ENCODE results near the gene PLEKHF1.

Gene PLEKHF1

DNA sequence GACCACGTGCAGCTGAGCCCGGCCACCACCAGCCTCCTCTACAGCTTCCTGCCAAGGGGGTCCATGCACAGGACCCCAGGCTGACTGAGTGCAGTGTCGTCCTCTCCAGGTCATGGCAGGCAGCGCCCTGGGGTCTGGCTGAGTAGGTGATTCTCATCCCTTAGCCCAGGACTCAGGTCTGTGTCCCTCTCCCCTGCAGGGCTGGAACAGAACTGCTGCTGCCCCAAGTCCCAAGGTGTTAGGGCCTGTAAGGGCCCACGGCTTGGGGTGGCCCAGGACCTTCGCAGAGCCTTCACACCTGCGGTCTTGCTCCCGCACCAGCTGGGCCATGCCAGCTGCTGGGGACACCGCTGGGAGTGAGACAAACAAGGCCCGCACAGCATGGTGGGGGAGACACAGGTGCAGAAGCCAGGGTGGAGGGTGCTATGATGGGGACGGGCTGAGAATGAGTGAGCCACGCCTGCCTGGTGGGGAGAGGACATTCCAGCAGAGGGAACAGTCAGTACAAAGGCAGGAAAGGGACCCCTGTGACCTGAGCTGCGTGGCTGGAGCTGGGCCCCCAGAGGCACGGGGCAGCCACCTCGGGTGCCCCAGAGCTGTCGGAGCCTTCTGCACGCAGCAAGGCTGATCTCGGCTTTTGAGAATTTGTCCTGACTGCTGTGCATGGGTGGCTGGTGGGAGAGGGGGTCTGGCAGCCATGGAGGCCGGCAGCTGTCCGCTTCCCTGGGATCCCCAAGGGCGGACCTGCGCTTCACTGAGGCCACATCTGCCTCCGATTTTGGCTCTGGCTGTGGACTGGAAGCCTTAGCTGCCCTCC, 11.9 kb downstream of the PLEKHF1 start:
- no peak overlapping the region for H2AFZ ChIP-seq (ENCODE audit: low read depth, low read length)
- H2BK12ac ChIP-seq (ENCODE audit: low read length in 2 of 2): no peak overlapping the region
- no peak overlapping the region for H4K91ac ChIP-seq (ENCODE audit: low read length)
- H3K9ac ChIP-seq (ENCODE audit: low read length): no peak overlapping the region
- H3K4me3 ChIP-seq (ENCODE audit: insufficient read depth in 1 of 2, low read depth in 1 of 2, low read length in 2 of 2): no peak overlapping the region
- no peak overlapping the region for H2BK5ac ChIP-seq (ENCODE audit: low read depth, low read length, poor library complexity, severe bottlenecking)
- H3K4me2 ChIP-seq (ENCODE audit: low read length, poor library complexity, severe bottlenecking): no peak overlapping the region
- DNase-seq: no peak
- no peaks in the 10 kb centered on the region for H3K27me3 ChIP-seq (ENCODE audit: control insufficient read depth in 1 of 2, insufficient read depth in 1 of 2, low read length in 2 of 2)
- no peak overlapping the region for H3K4ac ChIP-seq (ENCODE audit: low read depth in 1 of 2, low read length in 2 of 2)
- H2BK120ac ChIP-seq (ENCODE audit: low read depth, low read length): no peak overlapping the region
- H3K36me3 ChIP-seq (ENCODE audit: control insufficient read depth in 1 of 2, insufficient read depth in 2 of 2, low read depth in 1 of 2, low read length in 2 of 2): peaks cover 42 to 46% of the 10 kb centered on the region in 2 experiments
- H3K27ac ChIP-seq (ENCODE audit: low read length, poor library complexity, severe bottlenecking): no peak overlapping the region
- peaks cover 17% of the 10 kb centered on the region for H3K79me1 ChIP-seq (replicated peaks; ENCODE audit: low read length, poor library complexity, severe bottlenecking)
- no peak overlapping the region for H3K14ac ChIP-seq (ENCODE audit: low read length in 2 of 2)
- peaks cover 5% of the 10 kb centered on the region for H3K4me1 ChIP-seq (ENCODE audit: control insufficient read depth, insufficient read depth, low read depth, low read length)
- H4K8ac ChIP-seq (ENCODE audit: low read length): no peak overlapping the region
- H3K9me3 ChIP-seq (ENCODE audit: control insufficient read depth, low read length): no peaks in the 10 kb centered on the region
- H3K18ac ChIP-seq (ENCODE audit: low read depth in 1 of 2, low read length in 2 of 2): no peak overlapping the region
- 91% methylated on average over 22 of the region's 23 CpGs for WGBS
- no peak overlapping the region for H2BK15ac ChIP-seq (ENCODE audit: low read depth, poor library complexity, severe bottlenecking)
- H2AK5ac ChIP-seq (ENCODE audit: low read length, severe bottlenecking): no peak overlapping the region
- H3K23ac ChIP-seq (ENCODE audit: low read length in 2 of 2): no peak overlapping the region

- 73% methylated on average over 19 of the region's 20 CpGs for WGBS
Observed at GRCh38 chr19:29678484-29679106, 13.3 kb downstream of the PLEKHF1 start.

DNA sequence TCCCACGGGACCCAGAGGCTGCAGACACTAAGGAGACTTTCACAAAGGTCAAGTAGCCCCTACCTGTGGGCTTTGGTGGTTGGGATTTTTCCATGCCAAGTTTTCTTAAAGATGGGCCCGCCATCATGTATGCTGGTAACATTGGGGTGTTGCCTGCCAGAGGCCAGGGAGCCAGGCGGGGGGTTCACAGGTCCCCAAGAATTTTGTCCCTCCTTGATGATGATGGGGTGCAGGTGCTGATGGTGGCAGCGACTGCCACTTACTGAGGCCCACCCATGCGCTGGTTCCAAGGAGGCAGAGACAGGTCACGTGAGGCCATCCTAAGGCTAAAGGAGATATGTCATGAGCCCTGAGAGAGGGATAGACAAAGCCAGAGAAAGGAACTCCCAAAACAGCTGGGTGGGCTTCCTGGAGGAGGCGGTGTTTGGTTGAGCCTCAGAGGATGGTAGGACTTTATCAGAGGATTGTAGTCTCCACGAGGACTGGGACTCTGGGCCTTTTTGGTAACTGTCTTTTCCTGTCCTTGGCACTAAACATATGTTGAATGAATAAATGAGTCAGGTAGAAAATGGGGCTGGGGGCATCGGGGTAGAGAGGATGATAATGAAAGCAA, 14.4 kb downstream of the PLEKHF1 start:
- no peak overlapping the region for H3K18ac ChIP-seq (ENCODE audit: low read depth in 1 of 2, low read length in 2 of 2)
- WGBS: 94% methylated on average over 9 of the region's 9 CpGs
- no peak overlapping the region for H2AFZ ChIP-seq (ENCODE audit: low read depth, low read length)
- H3K36me3 ChIP-seq (ENCODE audit: control insufficient read depth in 1 of 2, insufficient read depth in 2 of 2, low read depth in 1 of 2, low read length in 2 of 2): peaks cover 29 to 33% of the 10 kb centered on the region in 2 experiments
- no peak overlapping the region for H2BK5ac ChIP-seq (ENCODE audit: low read depth, low read length, poor library complexity, severe bottlenecking)
- H4K8ac ChIP-seq (ENCODE audit: low read length): no peak overlapping the region
- H3K14ac ChIP-seq (ENCODE audit: low read length in 2 of 2): no peak overlapping the region
- peaks cover 0 to 4% of the 10 kb centered on the region in 2 experiments for H3K27me3 ChIP-seq (ENCODE audit: control insufficient read depth in 1 of 2, insufficient read depth in 1 of 2, low read length in 2 of 2)
- no peak for DNase-seq
- no peak overlapping the region for H3K4ac ChIP-seq (ENCODE audit: low read depth in 1 of 2, low read length in 2 of 2)
- H3K4me2 ChIP-seq (ENCODE audit: low read length, poor library complexity, severe bottlenecking): no peak overlapping the region
- H3K9ac ChIP-seq (ENCODE audit: low read length): no peak overlapping the region
- H3K9me3 ChIP-seq (ENCODE audit: control insufficient read depth, low read length): no peaks in the 10 kb centered on the region
- H2AK5ac ChIP-seq (ENCODE audit: low read length, severe bottlenecking): no peak overlapping the region
- H3K4me1 ChIP-seq (ENCODE audit: control insufficient read depth, insufficient read depth, low read depth, low read length): peaks cover 1% of the 10 kb centered on the region
- no peak overlapping the region for H2BK15ac ChIP-seq (ENCODE audit: low read depth, poor library complexity, severe bottlenecking)
- no peak overlapping the region for H2BK120ac ChIP-seq (ENCODE audit: low read depth, low read length)
- H4K91ac ChIP-seq (ENCODE audit: low read length): no peak overlapping the region
- no peak overlapping the region for H3K4me3 ChIP-seq (ENCODE audit: insufficient read depth in 1 of 2, low read depth in 1 of 2, low read length in 2 of 2)
- H3K23ac ChIP-seq (ENCODE audit: low read length in 2 of 2): no peak overlapping the region
- H3K27ac ChIP-seq (ENCODE audit: low read length, poor library complexity, severe bottlenecking): no peak overlapping the region
- no peak overlapping the region for H2BK12ac ChIP-seq (ENCODE audit: low read length in 2 of 2)
- H3K79me1 ChIP-seq (replicated peaks; ENCODE audit: low read length, poor library complexity, severe bottlenecking): no peaks in the 10 kb centered on the region

More at GRCh38 chr19:29678484-29679106, 13.3 kb downstream of the PLEKHF1 start:
- H3K4me2 ChIP-seq (ENCODE audit: low read length, poor library complexity, severe bottlenecking): no peak overlapping the region
- peaks cover 5% of the 10 kb centered on the region for H3K79me1 ChIP-seq (replicated peaks; ENCODE audit: low read length, poor library complexity, severe bottlenecking)
- H3K36me3 ChIP-seq (ENCODE audit: control insufficient read depth in 1 of 2, insufficient read depth in 2 of 2, low read depth in 1 of 2, low read length in 2 of 2): peaks cover 40 to 44% of the 10 kb centered on the region in 2 experiments
- no peak overlapping the region for H2AK5ac ChIP-seq (ENCODE audit: low read length, severe bottlenecking)
- no peak overlapping the region for H3K27ac ChIP-seq (ENCODE audit: low read length, poor library complexity, severe bottlenecking)
- H2BK15ac ChIP-seq (ENCODE audit: low read depth, poor library complexity, severe bottlenecking): no peak overlapping the region
- no peak overlapping the region for H2BK120ac ChIP-seq (ENCODE audit: low read depth, low read length)
- no peak overlapping the region for H3K23ac ChIP-seq (ENCODE audit: low read length in 2 of 2)
- no peaks in the 10 kb centered on the region for H3K9me3 ChIP-seq (ENCODE audit: control insufficient read depth, low read length)
- H3K4me3 ChIP-seq (ENCODE audit: insufficient read depth in 1 of 2, low read depth in 1 of 2, low read length in 2 of 2): no peak overlapping the region
- no peak for DNase-seq
- peaks cover 0 to 4% of the 10 kb centered on the region in 2 experiments for H3K27me3 ChIP-seq (ENCODE audit: control insufficient read depth in 1 of 2, insufficient read depth in 1 of 2, low read length in 2 of 2)
- H3K4me1 ChIP-seq (ENCODE audit: control insufficient read depth, insufficient read depth, low read depth, low read length): peaks cover 3% of the 10 kb centered on the region
- H2BK5ac ChIP-seq (ENCODE audit: low read depth, low read length, poor library complexity, severe bottlenecking): no peak overlapping the region
- no peak overlapping the region for H2AFZ ChIP-seq (ENCODE audit: low read depth, low read length)
- peak overlapping the region in 1 of 2 experiments; percentile 15 for H3K14ac ChIP-seq (ENCODE audit: low read length in 2 of 2)
- no peak overlapping the region for H2BK12ac ChIP-seq (ENCODE audit: low read length in 2 of 2)
- H3K4ac ChIP-seq (ENCODE audit: low read depth in 1 of 2, low read length in 2 of 2): peak overlapping the region in 1 of 2 experiments; percentile 24
- H4K91ac ChIP-seq (ENCODE audit: low read length): no peak overlapping the region
- no peak overlapping the region for H3K18ac ChIP-seq (ENCODE audit: low read depth in 1 of 2, low read length in 2 of 2)
- H4K8ac ChIP-seq (ENCODE audit: low read length): peak overlapping the region; percentile 4
- peak overlapping the region; percentile 35 for H3K9ac ChIP-seq (ENCODE audit: low read length)

- H3K23ac ChIP-seq (ENCODE audit: low read length in 2 of 2): no peak overlapping the region
- H3K27me3 ChIP-seq (ENCODE audit: control insufficient read depth in 1 of 2, insufficient read depth in 1 of 2, low read length in 2 of 2): peaks cover 0 to 4% of the 10 kb centered on the region in 2 experiments
- no peak overlapping the region for H2AK5ac ChIP-seq (ENCODE audit: low read length, severe bottlenecking)
- H3K9ac ChIP-seq (ENCODE audit: low read length): no peak overlapping the region
- H2BK15ac ChIP-seq (ENCODE audit: low read depth, poor library complexity, severe bottlenecking): no peak overlapping the region
- no peak overlapping the region for H3K18ac ChIP-seq (ENCODE audit: low read depth in 1 of 2, low read length in 2 of 2)
- H3K27ac ChIP-seq (ENCODE audit: low read length, poor library complexity, severe bottlenecking): no peak overlapping the region
- H3K14ac ChIP-seq (ENCODE audit: low read length in 2 of 2): no peak overlapping the region
- no peak overlapping the region for H3K4me2 ChIP-seq (ENCODE audit: low read length, poor library complexity, severe bottlenecking)
- WGBS: 89% methylated on average over 10 of the region's 12 CpGs
- no peak overlapping the region for H2BK12ac ChIP-seq (ENCODE audit: low read length in 2 of 2)
- no peak overlapping the region for H4K8ac ChIP-seq (ENCODE audit: low read length)
- no peak overlapping the region for H4K91ac ChIP-seq (ENCODE audit: low read length)
- H3K4me1 ChIP-seq (ENCODE audit: control insufficient read depth, insufficient read depth, low read depth, low read length): peaks cover 1% of the 10 kb centered on the region
- H2BK5ac ChIP-seq (ENCODE audit: low read depth, low read length, poor library complexity, severe bottlenecking): no peak overlapping the region
- no peaks in the 10 kb centered on the region for H3K79me1 ChIP-seq (replicated peaks; ENCODE audit: low read length, poor library complexity, severe bottlenecking)
- no peak overlapping the region for H2BK120ac ChIP-seq (ENCODE audit: low read depth, low read length)
- no peak for DNase-seq
- H2AFZ ChIP-seq (ENCODE audit: low read depth, low read length): no peak overlapping the region
- H3K36me3 ChIP-seq (ENCODE audit: control insufficient read depth in 1 of 2, insufficient read depth in 2 of 2, low read depth in 1 of 2, low read length in 2 of 2): peaks cover 22 to 26% of the 10 kb centered on the region in 2 experiments
- H3K9me3 ChIP-seq (ENCODE audit: control insufficient read depth, low read length): no peaks in the 10 kb centered on the region
- H3K4me3 ChIP-seq (ENCODE audit: insufficient read depth in 1 of 2, low read depth in 1 of 2, low read length in 2 of 2): no peak overlapping the region
- no peak overlapping the region for H3K4ac ChIP-seq (ENCODE audit: low read depth in 1 of 2, low read length in 2 of 2)
Observed at GRCh38 chr19:29680447-29680846, 15.2 kb downstream of the PLEKHF1 start.

Measured in mesenchymal stem cell (in vitro differentiated cells and primary cell).